ENCODE results near the gene ECHS1. TPM values are rescaled to one million over a fixed set of nuclear protein-coding genes. Genes with fewer than 3 reads are reported as not detected.

The ECHS1 gene
- total and polyA plus RNA-seq, 8 donors, result 71.0 to 87.1 (median 76.7) TPM

DNA sequence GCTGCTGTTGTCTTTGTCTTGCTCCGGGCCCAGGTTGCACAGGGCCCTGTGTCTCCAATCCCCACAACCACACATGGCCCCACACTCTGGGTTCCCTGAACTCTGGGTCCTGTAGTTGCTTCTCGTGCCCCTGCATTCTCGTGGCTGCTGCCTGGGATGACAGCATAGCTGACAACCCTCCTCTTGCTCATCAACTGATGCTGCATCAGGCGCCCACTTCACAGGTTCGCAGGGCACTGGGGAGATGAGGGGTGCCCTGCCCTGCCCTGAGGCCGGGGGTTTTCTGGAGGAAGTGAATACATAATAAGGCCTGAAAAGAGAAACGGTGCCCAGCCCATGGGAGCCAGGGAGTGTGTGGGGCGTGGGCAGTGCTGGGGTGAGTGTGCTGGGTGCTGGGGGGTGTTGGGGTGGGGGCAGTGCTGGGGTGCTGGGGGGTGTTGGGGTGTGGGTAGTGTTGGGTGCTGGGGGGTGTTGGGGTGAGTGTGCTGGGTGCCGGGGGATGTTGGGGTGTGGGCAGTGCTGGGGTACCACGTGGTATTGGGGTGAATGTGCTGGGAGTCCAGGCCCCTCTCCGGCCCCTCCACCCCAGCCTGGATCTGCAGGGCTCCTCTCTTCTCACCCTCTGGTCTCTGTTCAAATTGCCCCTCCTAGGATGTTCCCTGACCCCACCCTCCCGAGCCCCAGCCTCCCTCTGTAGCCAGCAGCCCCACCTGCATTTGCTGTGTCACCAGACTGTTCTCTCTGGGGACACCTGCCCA is 18.8 kb upstream of the ECHS1 start:
- intact Hi-C loops (cut with DNase I), result no loop called here
- H3K36me3 ChIP-seq, result peaks cover 0 to 20% of the 10 kb centered on the region in 2 donors
- no peak overlapping the region for H3K4me3 ChIP-seq
- no peak for ATAC-seq
- TF ChIP-seq, protein P1, sequence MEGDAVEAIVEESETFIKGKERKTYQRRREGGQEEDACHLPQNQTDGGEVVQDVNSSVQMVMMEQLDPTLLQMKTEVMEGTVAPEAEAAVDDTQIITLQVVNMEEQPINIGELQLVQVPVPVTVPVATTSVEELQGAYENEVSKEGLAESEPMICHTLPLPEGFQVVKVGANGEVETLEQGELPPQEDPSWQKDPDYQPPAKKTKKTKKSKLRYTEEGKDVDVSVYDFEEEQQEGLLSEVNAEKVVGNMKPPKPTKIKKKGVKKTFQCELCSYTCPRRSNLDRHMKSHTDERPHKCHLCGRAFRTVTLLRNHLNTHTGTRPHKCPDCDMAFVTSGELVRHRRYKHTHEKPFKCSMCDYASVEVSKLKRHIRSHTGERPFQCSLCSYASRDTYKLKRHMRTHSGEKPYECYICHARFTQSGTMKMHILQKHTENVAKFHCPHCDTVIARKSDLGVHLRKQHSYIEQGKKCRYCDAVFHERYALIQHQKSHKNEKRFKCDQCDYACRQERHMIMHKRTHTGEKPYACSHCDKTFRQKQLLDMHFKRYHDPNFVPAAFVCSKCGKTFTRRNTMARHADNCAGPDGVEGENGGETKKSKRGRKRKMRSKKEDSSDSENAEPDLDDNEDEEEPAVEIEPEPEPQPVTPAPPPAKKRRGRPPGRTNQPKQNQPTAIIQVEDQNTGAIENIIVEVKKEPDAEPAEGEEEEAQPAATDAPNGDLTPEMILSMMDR (IDR thresholded peaks at IDR 0.05), result no peak
- peaks cover 11 to 29% of the 10 kb centered on the region in 2 donors for H3K4me1 ChIP-seq
- no peaks in the 10 kb centered on the region for H3K9me3 ChIP-seq
- H3K27me3 ChIP-seq, result no peaks in the 10 kb centered on the region
- DNase-seq, result no peak
- H3K27ac ChIP-seq, result no peak overlapping the region

DNA sequence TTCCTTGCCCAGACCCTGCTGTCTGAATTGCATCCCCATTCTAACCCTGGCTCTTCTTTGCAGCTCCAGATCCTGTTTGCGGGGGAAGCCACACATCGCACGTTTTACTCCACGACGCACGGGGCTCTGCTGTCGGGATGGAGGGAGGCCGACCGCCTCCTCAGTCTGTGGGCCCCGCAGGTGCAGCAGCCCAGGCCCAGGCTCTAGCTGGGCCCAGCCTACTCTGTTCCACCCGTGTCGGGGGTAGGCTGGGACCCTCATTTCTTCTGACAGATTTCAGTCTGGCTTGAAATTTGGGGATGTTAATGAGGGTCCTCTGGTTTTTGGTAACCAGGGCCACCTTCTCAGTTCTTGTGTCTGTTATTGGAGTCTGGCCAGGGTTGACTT is 18.1 kb upstream of the ECHS1 start:
- no peaks in the 10 kb centered on the region for H3K9me3 ChIP-seq
- no peak overlapping the region for H3K4me3 ChIP-seq
- no peaks in the 10 kb centered on the region for H3K27me3 ChIP-seq
- DNase-seq (no peak), ATAC-seq (no peak)
- peaks cover 0 to 14% of the 10 kb centered on the region in 2 donors for H3K36me3 ChIP-seq
- intact Hi-C loops (cut with DNase I), result no loop called here
- TF ChIP-seq, protein P1 (IDR thresholded peaks at IDR 0.05), result no peak
- H3K27ac ChIP-seq, result no peak overlapping the region
- H3K4me1 ChIP-seq, result peaks cover 11 to 29% of the 10 kb centered on the region in 2 donors

DNA sequence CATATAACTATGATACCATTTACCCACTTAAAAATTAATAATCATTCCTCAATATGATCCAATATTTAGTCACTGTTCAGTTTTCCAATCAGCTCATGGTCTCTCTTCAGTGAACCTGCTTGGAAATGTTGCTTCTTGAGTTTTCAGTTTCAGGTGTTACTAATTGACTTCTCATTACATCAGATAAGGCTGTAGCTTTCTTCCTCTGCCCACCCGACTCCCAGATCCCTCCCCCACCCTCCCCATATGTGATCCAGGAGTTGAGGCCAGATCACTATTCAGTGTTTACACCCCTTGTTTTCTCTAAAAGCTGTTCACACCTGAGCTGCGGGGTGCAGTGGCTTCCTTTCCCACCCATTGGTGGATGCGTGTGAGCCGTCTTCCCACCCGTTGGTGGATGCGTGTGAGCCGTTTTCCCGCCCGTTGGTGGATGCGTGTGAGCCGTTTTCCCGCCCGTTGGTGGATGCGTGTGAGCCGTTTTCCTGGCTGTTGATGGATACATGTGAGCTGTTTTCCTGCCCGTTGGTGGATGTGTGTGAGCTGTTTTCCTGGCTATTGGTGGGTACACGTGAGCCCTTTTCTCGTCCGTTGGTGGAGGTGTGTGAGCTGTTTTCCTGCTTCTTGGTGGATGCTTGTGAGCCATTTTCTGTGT is 17.6 kb upstream of the ECHS1 start:
- no peak for ATAC-seq
- no peaks in the 10 kb centered on the region for H3K27me3 ChIP-seq
- H3K4me1 ChIP-seq, result peaks cover 11 to 29% of the 10 kb centered on the region in 2 donors
- intact Hi-C loops (cut with DNase I), result no loop called here
- H3K27ac ChIP-seq, result no peak overlapping the region
- TF ChIP-seq, protein P1 (IDR thresholded peaks at IDR 0.05), result no peak
- no peak for DNase-seq
- H3K36me3 ChIP-seq, result peaks cover 0 to 9% of the 10 kb centered on the region in 2 donors
- no peaks in the 10 kb centered on the region for H3K9me3 ChIP-seq
- H3K4me3 ChIP-seq, result no peak overlapping the region

DNA sequence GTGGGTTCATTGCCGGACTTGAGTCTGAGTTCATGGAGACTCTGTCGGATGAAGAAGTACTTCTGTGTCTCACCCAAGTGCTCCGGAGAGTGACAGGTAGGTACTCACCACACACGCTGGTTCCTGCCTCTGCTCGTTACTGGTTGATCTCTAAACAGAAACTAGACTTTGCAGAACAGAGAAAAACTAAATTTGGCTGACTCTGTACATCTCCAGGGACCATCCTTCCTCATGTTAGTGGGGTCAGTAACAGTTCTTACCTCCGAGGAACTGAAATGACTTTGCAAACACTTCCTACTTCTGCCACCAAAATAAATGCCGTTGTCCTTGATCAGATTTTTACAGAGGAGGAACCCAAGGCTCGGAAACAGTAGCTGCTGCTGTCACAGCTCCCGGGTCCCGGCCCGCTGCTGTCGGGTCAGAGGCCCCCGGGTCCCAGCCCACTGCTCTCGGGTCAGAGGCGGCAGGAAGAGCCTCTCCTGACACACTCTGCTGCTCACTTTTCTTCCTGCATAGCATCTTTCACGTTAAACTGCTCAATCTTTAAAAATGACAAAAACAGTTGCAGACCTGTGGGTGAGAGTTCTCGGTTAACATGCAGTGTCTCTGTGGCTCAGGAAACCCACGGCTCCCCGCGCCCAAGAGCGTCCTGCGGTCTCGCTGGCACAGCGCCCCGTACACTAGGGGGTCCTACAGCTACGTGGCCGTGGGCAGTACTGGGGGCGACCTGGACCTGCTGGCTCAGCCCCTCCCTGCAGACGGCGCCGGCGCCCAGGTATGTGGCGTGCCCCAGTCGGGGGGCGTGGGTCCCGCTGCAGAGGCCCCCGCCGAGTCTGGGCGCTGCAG is 16.0 kb upstream of the ECHS1 start:
- intact Hi-C loops (cut with DNase I), result no loop called here
- H3K4me3 ChIP-seq, result no peak overlapping the region
- H3K27ac ChIP-seq, result peak overlapping the region; percentile 33 to 60
- H3K9me3 ChIP-seq, result no peaks in the 10 kb centered on the region
- no peak for DNase-seq
- ATAC-seq, result no peak
- H3K27me3 ChIP-seq, result no peaks in the 10 kb centered on the region
- H3K36me3 ChIP-seq, result peaks cover 0 to 6% of the 10 kb centered on the region in 2 donors
- TF ChIP-seq, protein P1 (IDR thresholded peaks at IDR 0.05), result no peak
- peaks cover 0 to 14% of the 10 kb centered on the region in 2 donors for H3K4me1 ChIP-seq
